CD4-positive, alpha-beta T cell treated with Interleukin-17A for 1 hour (primary cell): Measurements from ENCODE around the gene TTC23.
"Not testable (repeated sequence)": the region's sequence is repeated elsewhere in the genome, so short reads cannot be mapped to it uniquely, and the experiment has no call there.

ENCODE experiments used
- DNase-seq: peaks from one replicate; pipeline ENCODE4 v3.0.0-alpha.2; 2020

TTC23 gene

GRCh38 chr15:99117563-99118257 is 131.7 kb downstream of the TTC23 start:
- no peak for DNase-seq

- no peak for DNase-seq
Measured at GRCh38 chr15:99117111-99117510, 132.3 kb downstream of the TTC23 start.

- DNase-seq: no peak
Measured at GRCh38 chr15:99115300-99116215, 133.8 kb downstream of the TTC23 start.

GRCh38 chr15:99114511-99115299 is 134.7 kb downstream of the TTC23 start:
- no peak for DNase-seq

- DNase-seq: no peak
Measured at GRCh38 chr15:99113547-99114271, 135.7 kb downstream of the TTC23 start.

GRCh38 chr15:99111641-99112040 is 137.7 kb downstream of the TTC23 start:
- DNase-seq: not testable (repeated sequence)

- DNase-seq: no peak
Measured at GRCh38 chr15:99110581-99111320, 138.6 kb downstream of the TTC23 start.

GRCh38 chr15:99110093-99110492 is 139.3 kb downstream of the TTC23 start:
- no peak for DNase-seq

- DNase-seq: no peak
Measured at GRCh38 chr15:99109555-99110021, 139.8 kb downstream of the TTC23 start.

GRCh38 chr15:99108993-99109392 is 140.4 kb downstream of the TTC23 start:
- DNase-seq: no peak

GRCh38 chr15:99106417-99107220 is 142.8 kb downstream of the TTC23 start:
- peak; percentile 53 for DNase-seq

GRCh38 chr15:99105514-99106341 is 143.7 kb downstream of the TTC23 start:
- DNase-seq: peak; percentile 32

GRCh38 chr15:99104788-99105513 is 144.4 kb downstream of the TTC23 start, which contains the start of gene SYNM:
TSS of gene SYNM (plus strand) at chr15:99105080. CDS start at chr15:99105200, 120 bp downstream.
- DNase-seq: peak; percentile 43

GRCh38 chr15:99103279-99103678 is 146.1 kb downstream of the TTC23 start:
- no peak for DNase-seq

GRCh38 chr15:99102332-99103235 is 146.8 kb downstream of the TTC23 start:
- no peak for DNase-seq

- DNase-seq: no peak
Measured at GRCh38 chr15:99101501-99101900, 147.9 kb downstream of the TTC23 start.

GRCh38 chr15:99100245-99101173 is 148.9 kb downstream of the TTC23 start:
- peak; percentile 48 for DNase-seq
